ENCODE results near the gene PRCC. TPM values are rescaled to one million over a fixed set of nuclear protein-coding genes. Genes with fewer than 3 reads are reported as not detected.

The PRCC gene
- total RNA-seq, 1 donor from 2014 or later: 75.5 TPM

DNA sequence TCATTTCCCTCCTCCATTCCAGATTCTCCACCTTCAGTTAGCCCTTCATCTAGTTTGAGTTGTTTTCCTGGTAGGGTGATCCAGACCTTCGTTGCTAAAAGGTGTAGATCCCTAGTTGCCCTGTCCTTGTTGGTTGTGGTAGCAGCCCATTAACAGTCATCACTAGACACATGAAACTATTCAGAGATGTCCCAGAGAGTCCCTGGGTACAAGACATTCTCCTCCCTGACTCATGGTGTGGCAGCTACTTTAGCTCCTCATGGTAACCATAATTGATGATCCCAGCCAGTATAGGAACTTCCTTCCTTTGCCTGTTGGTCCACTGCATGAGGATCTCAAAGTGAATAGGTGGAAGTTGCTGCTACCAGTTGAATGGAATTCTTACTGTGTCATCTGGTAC lies 55.3 kb downstream of the PRCC start:
- Histone ChIP-seq H3K4me1 (ENCODE audit: insufficient read depth, low read length) (peaks cover 6% of the 10 kb centered on the region), H3K27me3 (ENCODE audit: insufficient read depth, low read length) (peaks cover 6% of the 10 kb centered on the region), H2AFZ (ENCODE audit: low read depth, low read length) (no peak overlapping the region), H3K9ac (ENCODE audit: low read length) (no peak overlapping the region), H4K20me1 (ENCODE audit: insufficient read depth, low read length) (no peaks in the 10 kb centered on the region), H3K79me2 (ENCODE audit: insufficient read depth, low read length) (no peaks in the 10 kb centered on the region), H3K4me3 (ENCODE audit: insufficient read depth, low read depth, low read length) (no peak overlapping the region), H3K36me3 (ENCODE audit: insufficient read depth, low read length) (no peaks in the 10 kb centered on the region), H3K27ac (ENCODE audit: low read depth, low read length) (no peak overlapping the region), H3K4me2 (ENCODE audit: low read length) (no peak overlapping the region), H3K9me3 (ENCODE audit: insufficient read depth, low read depth, low read length) (no peaks in the 10 kb centered on the region)
- DNase-seq (ENCODE audit: low read depth) (no peak), FAIRE-seq (no peak)
- H3K4me1 Mint-ChIP-seq (ENCODE audit: low read depth, unreplicated experiment): peaks cover 18% of the 10 kb centered on the region
- H3K4me3 Mint-ChIP-seq (ENCODE audit: unreplicated experiment): no peak overlapping the region
- H3K27me3 Mint-ChIP-seq (ENCODE audit: low read depth, unreplicated experiment): peaks cover 33% of the 10 kb centered on the region
- peaks cover 10% of the 10 kb centered on the region for H3K9me3 Mint-ChIP-seq (ENCODE audit: unreplicated experiment)
- H3K27ac Mint-ChIP-seq (ENCODE audit: unreplicated experiment): peak overlapping the region; percentile 21
- peaks cover 4% of the 10 kb centered on the region for H3K36me3 Mint-ChIP-seq (ENCODE audit: low read depth, unreplicated experiment)
- TF ChIP-seq EZH2 (IDR thresholded peaks at IDR 0.05; ENCODE audit: insufficient read depth, low read length): no peak

DNA sequence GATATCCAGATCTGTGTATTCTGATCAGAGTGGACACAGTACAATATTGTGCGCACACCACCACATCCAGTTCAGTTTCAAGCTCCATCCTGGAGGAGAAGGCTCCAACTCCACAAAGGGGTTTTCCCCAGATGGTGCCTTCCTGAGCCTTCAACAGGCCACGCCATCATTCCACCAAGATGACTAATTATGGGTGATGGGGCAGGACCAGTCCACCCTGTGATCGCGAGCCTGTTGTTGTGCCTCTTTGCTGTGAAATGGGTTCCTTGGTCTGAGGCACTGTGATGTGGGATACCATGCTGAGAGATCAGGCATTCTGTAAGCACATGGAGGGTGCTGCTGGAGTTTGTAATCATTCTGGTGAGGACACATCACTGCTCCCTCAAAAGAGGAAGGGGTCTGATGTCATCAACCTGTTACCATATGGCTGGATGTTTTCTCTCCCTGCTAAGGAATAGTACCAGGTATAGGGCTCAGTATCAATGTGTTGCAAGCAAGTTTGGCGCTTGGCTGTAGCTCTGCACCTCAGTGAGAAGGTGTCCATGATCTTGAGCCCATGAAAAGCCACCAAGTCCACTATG lies 56.0 kb downstream of the PRCC start:
- Mint-ChIP-seq H3K27me3 (ENCODE audit: low read depth, unreplicated experiment) (peaks cover 33% of the 10 kb centered on the region), H3K9me3 (ENCODE audit: unreplicated experiment) (peaks cover 10% of the 10 kb centered on the region), H3K36me3 (ENCODE audit: low read depth, unreplicated experiment) (peaks cover 4% of the 10 kb centered on the region), H3K27ac (ENCODE audit: unreplicated experiment) (peak overlapping the region; percentile 19), H3K4me3 (ENCODE audit: unreplicated experiment) (no peak overlapping the region), H3K4me1 (ENCODE audit: low read depth, unreplicated experiment) (peaks cover 19% of the 10 kb centered on the region)
- Histone ChIP-seq H3K9ac (ENCODE audit: low read length) (no peak overlapping the region), H2AFZ (ENCODE audit: low read depth, low read length) (no peak overlapping the region), H3K4me1 (ENCODE audit: insufficient read depth, low read length) (peaks cover 6% of the 10 kb centered on the region), H4K20me1 (ENCODE audit: insufficient read depth, low read length) (no peaks in the 10 kb centered on the region), H3K27me3 (ENCODE audit: insufficient read depth, low read length) (peaks cover 6% of the 10 kb centered on the region), H3K79me2 (ENCODE audit: insufficient read depth, low read length) (no peaks in the 10 kb centered on the region), H3K27ac (ENCODE audit: low read depth, low read length) (no peak overlapping the region), H3K9me3 (ENCODE audit: insufficient read depth, low read depth, low read length) (no peaks in the 10 kb centered on the region), H3K4me3 (ENCODE audit: insufficient read depth, low read depth, low read length) (no peak overlapping the region), H3K4me2 (ENCODE audit: low read length) (no peak overlapping the region), H3K36me3 (ENCODE audit: insufficient read depth, low read length) (no peaks in the 10 kb centered on the region)
- FAIRE-seq (no peak), DNase-seq (ENCODE audit: low read depth) (no peak)
- no peak for TF ChIP-seq EZH2 (IDR thresholded peaks at IDR 0.05; ENCODE audit: insufficient read depth, low read length)

DNA sequence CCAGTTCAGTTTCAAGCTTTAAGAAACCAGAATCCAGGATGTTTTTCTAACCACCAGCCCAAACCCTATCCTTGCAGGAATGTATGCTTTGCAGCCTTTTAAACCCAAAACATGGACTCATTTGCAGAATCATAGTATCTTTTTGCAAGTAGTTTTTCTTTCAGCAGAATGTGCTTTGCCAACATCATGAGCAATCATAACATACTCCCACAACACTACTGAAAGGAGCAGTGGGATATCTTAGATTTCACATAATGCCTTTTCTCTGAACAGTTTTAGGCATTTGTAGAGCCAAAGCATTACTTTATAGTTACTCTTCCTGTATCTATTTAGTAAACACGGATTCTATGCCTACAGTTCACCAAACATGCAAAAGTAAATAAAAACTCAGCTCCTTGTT lies 59.3 kb downstream of the PRCC start:
- no peak overlapping the region for H3K9ac ChIP-seq (ENCODE audit: low read length)
- Mint-ChIP-seq H3K4me1 (ENCODE audit: low read depth, unreplicated experiment) (peaks cover 15% of the 10 kb centered on the region), H3K4me3 (ENCODE audit: unreplicated experiment) (no peak overlapping the region), H3K27me3 (ENCODE audit: low read depth, unreplicated experiment) (peaks cover 51% of the 10 kb centered on the region), H3K36me3 (ENCODE audit: low read depth, unreplicated experiment) (peaks cover 4% of the 10 kb centered on the region), H3K27ac (ENCODE audit: unreplicated experiment) (no peak overlapping the region), H3K9me3 (ENCODE audit: unreplicated experiment) (peaks cover 10% of the 10 kb centered on the region)
- FAIRE-seq (no peak), DNase-seq (ENCODE audit: low read depth) (peak; percentile 20)
- H3K4me2 ChIP-seq (ENCODE audit: low read length): no peak overlapping the region
- no peak overlapping the region for H2AFZ ChIP-seq (ENCODE audit: low read depth, low read length)
- no peaks in the 10 kb centered on the region for H3K79me2 ChIP-seq (ENCODE audit: insufficient read depth, low read length)
- no peak overlapping the region for H3K27ac ChIP-seq (ENCODE audit: low read depth, low read length)
- H3K36me3 ChIP-seq (ENCODE audit: insufficient read depth, low read length): no peaks in the 10 kb centered on the region
- H3K9me3 ChIP-seq (ENCODE audit: insufficient read depth, low read depth, low read length): no peaks in the 10 kb centered on the region
- peaks cover 15% of the 10 kb centered on the region for H3K27me3 ChIP-seq (ENCODE audit: insufficient read depth, low read length)
- peaks cover 6% of the 10 kb centered on the region for H3K4me1 ChIP-seq (ENCODE audit: insufficient read depth, low read length)
- H3K4me3 ChIP-seq (ENCODE audit: insufficient read depth, low read depth, low read length): no peak overlapping the region
- H4K20me1 ChIP-seq (ENCODE audit: insufficient read depth, low read length): no peaks in the 10 kb centered on the region
- no peak for TF ChIP-seq EZH2 (IDR thresholded peaks at IDR 0.05; ENCODE audit: insufficient read depth, low read length)
- no peak for TF ChIP-seq CTCF (IDR thresholded peaks at IDR 0.05; ENCODE audit: insufficient read depth, low read depth, low read length)
